HEK293T (cell line): ENCODE results near the gene EYS.

ENCODE experiments used
- CTCF ChIA-PET: fragments of 350-600 bp; formaldehyde crosslinking; extraction: SDS; loops from one replicate; lab custom pipeline; 2021; ENCODE audit warnings: antibody characterized with exemption, inconsistent platforms; lab: Yijun Ruan, JAX
- POLR2A ChIA-PET: fragments of 350-600 bp; formaldehyde crosslinking; extraction: SDS; loops from one replicate; lab custom pipeline; 2020; ENCODE audit warnings: antibody characterized with exemption, inconsistent platforms; lab: Yijun Ruan, JAX
- DNase-seq: peaks from one replicate; pipeline ENCODE4 v3.0.0; 2012; ENCODE audit warnings: mixed read lengths; ENCODE audit errors: extremely low spot score
- ARNT ChIP-seq: fragments of 450-650 bp; IDR thresholded peaks from 2 replicates; pipeline ENCODE4 v1.6.1; 2017; ENCODE audit warnings: mild to moderate bottlenecking
- BHLHE40 ChIP-seq: fragments of 450-650 bp; IDR thresholded peaks from 2 replicates; pipeline ENCODE4 v1.6.1; 2016; ENCODE audit warnings: mild to moderate bottlenecking, moderate library complexity, borderline replicate concordance
- CTBP1 ChIP-seq: fragments of 450-650 bp; IDR thresholded peaks from 2 replicates; pipeline ENCODE4 v1.6.1; 2016; ENCODE audit warnings: borderline replicate concordance
- ELF4 ChIP-seq: fragments of 450-650 bp; IDR thresholded peaks from 2 replicates; pipeline ENCODE4 v1.6.1; 2017; ENCODE audit warnings: antibody characterized with exemption
- FOXA1 ChIP-seq: fragments of 450-650 bp; IDR thresholded peaks from 2 replicates; pipeline ENCODE4 v1.6.1; 2016; ENCODE audit warnings: mild to moderate bottlenecking
- FOXK2 ChIP-seq: fragments of 450-650 bp; IDR thresholded peaks from 2 replicates; pipeline ENCODE4 v1.6.1; 2016; ENCODE audit warnings: mild to moderate bottlenecking
- FOXM1 ChIP-seq: fragments of 450-650 bp; IDR thresholded peaks from 2 replicates; pipeline ENCODE4 v1.6.1; 2017; ENCODE audit warnings: mild to moderate bottlenecking, borderline replicate concordance
- HDGF ChIP-seq: fragments of 450-650 bp; IDR thresholded peaks from 2 replicates; pipeline ENCODE4 v1.6.1; 2017; ENCODE audit warnings: antibody characterized with exemption, borderline replicate concordance
- L3MBTL2 ChIP-seq: fragments of 450-650 bp; conservative IDR thresholded peaks from 2 replicates; pipeline ENCODE4 v1.6.1; 2016; ENCODE audit warnings: mild to moderate bottlenecking
- LEF1 ChIP-seq: fragments of 450-650 bp; IDR thresholded peaks from 2 replicates; pipeline ENCODE4 v1.6.1; 2017; ENCODE audit warnings: mild to moderate bottlenecking, borderline replicate concordance
- NFRKB ChIP-seq: fragments of 450-650 bp; IDR thresholded peaks from 2 replicates; pipeline ENCODE4 v1.6.1; 2016; ENCODE audit warnings: mild to moderate bottlenecking, moderate library complexity
- SP1 ChIP-seq: fragments of 450-650 bp; IDR thresholded peaks from 2 replicates; pipeline ENCODE4 v1.6.1; 2017
- SUZ12 ChIP-seq: fragments of 450-650 bp; IDR thresholded peaks from 2 replicates; pipeline ENCODE4 v1.6.1; 2016; ENCODE audit warnings: mild to moderate bottlenecking
- TARDBP ChIP-seq: fragments of 450-650 bp; IDR thresholded peaks from 2 replicates; pipeline ENCODE4 v1.6.1; 2016
- ZNF384 ChIP-seq: fragments of 450-650 bp; IDR thresholded peaks from 2 replicates; pipeline ENCODE4 v1.6.1; 2016
- TF ChIP-seq, protein P1 (sequence below): fragments of 450-650 bp; IDR thresholded peaks from 2 replicates; pipeline ENCODE4 v1.6.1; 2016

The EYS gene

DNA sequence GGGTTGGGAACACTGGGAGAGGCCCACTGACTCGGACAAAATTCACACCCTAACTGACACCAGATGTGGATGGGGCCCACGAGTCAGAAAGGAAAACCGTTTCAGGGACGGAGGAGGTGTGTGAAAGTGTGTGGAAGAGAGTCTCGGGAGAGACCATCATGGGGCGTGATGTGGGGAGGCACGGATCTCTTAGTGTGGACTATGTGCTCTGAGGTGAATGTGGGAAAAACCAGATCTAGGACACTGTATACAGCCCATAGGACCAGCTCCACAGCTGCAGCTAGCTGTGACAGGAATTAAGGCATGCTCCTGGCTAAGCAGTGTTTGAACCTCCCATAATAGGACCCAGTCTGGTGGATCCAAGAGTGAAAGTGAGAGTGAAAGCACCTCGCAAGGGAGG, 1380.1 kb downstream of the EYS start:
- POLR2A ChIA-PET: no interaction called here
- CTCF ChIA-PET: no interaction called here
- TF ChIP-seq LEF1: no peak
- no peak for TF ChIP-seq L3MBTL2
- TF ChIP-seq ELF4: no peak
- TF ChIP-seq FOXM1: no peak
- TF ChIP-seq FOXK2: no peak
- TF ChIP-seq SP1: no peak
- no peak for TF ChIP-seq SUZ12
- TF ChIP-seq, protein P1, sequence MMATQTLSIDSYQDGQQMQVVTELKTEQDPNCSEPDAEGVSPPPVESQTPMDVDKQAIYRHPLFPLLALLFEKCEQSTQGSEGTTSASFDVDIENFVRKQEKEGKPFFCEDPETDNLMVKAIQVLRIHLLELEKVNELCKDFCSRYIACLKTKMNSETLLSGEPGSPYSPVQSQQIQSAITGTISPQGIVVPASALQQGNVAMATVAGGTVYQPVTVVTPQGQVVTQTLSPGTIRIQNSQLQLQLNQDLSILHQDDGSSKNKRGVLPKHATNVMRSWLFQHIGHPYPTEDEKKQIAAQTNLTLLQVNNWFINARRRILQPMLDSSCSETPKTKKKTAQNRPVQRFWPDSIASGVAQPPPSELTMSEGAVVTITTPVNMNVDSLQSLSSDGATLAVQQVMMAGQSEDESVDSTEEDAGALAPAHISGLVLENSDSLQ: no peak
- TF ChIP-seq NFRKB: no peak
- no peak for TF ChIP-seq CTBP1
- TF ChIP-seq TARDBP: no peak
- no peak for TF ChIP-seq HDGF
- no peak for TF ChIP-seq FOXA1
- no peak for TF ChIP-seq ZNF384
- no peak for TF ChIP-seq BHLHE40
- DNase-seq: no peak

DNA sequence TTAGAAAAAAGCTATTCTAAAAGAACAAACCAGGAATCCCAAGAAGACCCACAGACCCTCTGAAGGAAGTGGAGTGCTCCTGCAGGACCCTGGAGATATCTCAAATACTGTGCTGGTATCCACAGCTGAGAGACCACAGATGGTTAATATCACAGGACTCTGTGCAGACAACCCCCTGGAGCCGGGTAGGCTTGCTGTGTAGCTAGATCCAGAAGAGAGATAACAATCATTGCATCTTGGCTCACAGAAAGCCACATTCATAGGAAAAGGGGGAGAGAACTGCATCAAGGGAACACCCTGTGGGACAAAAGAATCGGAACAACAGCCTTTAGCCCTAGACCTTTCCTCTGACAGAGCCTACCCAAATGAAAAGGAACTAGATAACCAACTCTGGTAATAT, 1381.9 kb downstream of the EYS start:
- CTCF ChIA-PET: no interaction called here

DNA sequence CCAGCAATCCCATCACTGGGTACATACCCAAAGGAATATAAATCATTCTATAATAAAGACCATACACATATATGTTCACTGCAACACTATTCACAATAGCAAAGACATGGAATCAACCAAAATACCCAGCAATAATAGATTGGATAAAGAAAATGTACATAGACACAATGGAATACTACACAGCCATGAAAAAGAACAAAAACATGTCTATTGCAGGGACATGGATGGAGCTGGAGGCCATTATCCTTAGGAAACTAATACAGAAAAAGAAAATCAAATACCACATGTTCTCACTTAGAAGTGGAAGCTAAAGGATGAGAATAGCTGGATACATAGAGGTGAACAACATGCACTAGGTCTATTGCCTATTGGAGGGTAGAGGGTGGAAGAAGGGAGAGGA, 1396.8 kb downstream of the EYS start:
- ChIA-PET CTCF (no interaction called here), POLR2A (no interaction called here)
- no peak for DNase-seq
- no peak for TF ChIP-seq NFRKB
- no peak for TF ChIP-seq SP1
- TF ChIP-seq ZNF384: no peak
- no peak for TF ChIP-seq ELF4
- TF ChIP-seq, protein P1: no peak
- TF ChIP-seq HDGF: no peak
- no peak for TF ChIP-seq CTBP1
- TF ChIP-seq SUZ12: no peak
- no peak for TF ChIP-seq TARDBP
- no peak for TF ChIP-seq LEF1
- TF ChIP-seq FOXM1: no peak
- no peak for TF ChIP-seq FOXK2
- TF ChIP-seq L3MBTL2: no peak
- TF ChIP-seq ARNT: no peak

More for the DNA sequence above, 1381.9 kb downstream of the EYS start:
- DNase-seq: no peak
- POLR2A ChIA-PET: no interaction called here
- TF ChIP-seq CTBP1 (no peak), LEF1 (no peak)

DNA sequence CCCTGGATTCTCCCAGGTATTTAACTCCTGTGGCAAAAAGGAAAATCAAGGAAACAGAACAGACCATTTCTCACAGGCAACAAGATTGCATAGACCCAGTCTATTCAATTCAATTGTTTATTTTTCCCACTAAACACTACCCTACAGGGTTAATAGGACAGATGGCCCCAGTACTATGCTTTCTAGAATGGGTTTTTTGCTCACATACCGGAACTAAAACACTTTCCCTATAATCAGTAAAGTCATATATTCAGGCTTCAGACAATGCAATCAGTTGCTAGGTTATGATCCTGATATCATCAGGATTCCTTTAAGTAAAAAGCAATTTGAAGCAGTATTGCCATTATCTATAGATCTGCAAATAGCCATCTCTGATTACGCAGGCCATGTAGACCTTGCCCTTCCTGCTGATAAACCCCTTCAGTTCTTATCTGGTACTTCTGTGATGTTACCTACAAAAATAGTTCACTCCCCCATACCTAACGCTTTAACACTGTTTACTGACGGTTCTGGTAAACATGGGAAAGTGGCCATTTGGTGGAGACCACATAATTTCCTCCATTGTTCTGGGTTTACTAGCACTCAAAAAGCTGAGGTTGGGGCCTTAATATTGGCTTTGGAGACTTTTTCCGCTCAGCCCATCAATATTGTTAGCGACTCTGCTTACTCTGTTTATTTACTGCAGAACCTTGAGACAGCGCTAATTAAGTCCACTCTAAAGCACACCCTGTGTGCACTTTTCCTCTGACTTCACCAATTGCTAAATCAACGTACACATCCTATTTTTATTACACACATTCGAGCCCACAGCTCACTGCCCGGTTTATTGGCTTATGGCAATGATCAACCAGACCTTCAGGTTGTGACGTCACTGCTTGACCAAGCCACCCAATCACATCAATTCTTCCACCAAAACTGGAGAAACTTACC, 1405.5 kb downstream of the EYS start:
- no peak for DNase-seq
- ChIA-PET CTCF (no interaction called here), POLR2A (no interaction called here)
- no peak for TF ChIP-seq ARNT

DNA sequence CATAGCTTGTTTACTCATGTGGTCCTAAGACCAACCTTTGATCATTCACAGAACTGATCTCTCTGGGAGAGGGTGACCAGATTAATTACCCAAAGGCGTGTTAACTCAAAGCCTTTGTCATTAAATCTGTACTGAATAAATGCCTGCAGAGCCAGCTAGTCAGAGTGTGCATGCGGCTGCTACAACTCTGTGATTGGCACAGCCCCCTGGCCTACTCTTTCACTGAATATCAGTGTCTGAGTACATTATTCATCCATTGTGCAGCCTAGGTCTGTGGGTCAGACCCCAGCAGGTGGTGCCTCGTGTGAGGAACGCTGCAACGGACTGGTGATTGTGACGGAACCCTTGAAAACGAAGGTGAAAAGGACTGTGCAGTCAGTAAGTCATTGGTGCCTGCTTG, 1407.8 kb downstream of the EYS start:
- no peak for DNase-seq
- ChIA-PET POLR2A (no interaction called here), CTCF (no interaction called here)
- no peak for TF ChIP-seq LEF1
- no peak for TF ChIP-seq SUZ12
- TF ChIP-seq TARDBP: no peak
- TF ChIP-seq NFRKB: no peak
- no peak for TF ChIP-seq SP1
- TF ChIP-seq HDGF: no peak
- TF ChIP-seq FOXK2: no peak
- TF ChIP-seq FOXA1: no peak
- no peak for TF ChIP-seq FOXM1
- TF ChIP-seq ZNF384: no peak
- TF ChIP-seq, protein P1: no peak
- TF ChIP-seq BHLHE40: no peak

DNA sequence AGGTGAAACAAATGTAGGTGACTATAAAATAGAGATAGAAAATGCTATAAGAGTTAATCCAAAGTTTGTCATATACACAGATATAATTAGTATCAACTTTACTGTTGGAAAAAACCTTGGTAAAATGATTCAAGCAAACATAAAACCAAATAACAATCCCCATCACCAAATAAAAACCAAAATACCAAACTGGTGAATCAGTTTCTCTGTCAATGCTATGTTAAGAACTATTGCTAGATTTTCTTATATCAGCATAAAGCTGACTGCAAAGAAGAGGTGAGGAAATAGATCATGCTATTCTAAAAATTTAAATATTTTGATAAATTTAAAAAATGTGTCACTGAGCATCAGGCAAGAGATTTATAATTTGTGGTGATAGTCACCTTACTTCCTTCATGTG, 1413.0 kb downstream of the EYS start:
- POLR2A ChIA-PET: no interaction called here
- TF ChIP-seq FOXA1: no peak
- no peak for TF ChIP-seq ELF4
- no peak for TF ChIP-seq LEF1
- TF ChIP-seq, protein P1: no peak
- no peak for TF ChIP-seq ZNF384
- TF ChIP-seq L3MBTL2: no peak
- no peak for TF ChIP-seq TARDBP
- no peak for TF ChIP-seq HDGF
- no peak for TF ChIP-seq FOXK2
- TF ChIP-seq ARNT: no peak
- TF ChIP-seq CTBP1: no peak
- CTCF ChIA-PET: no interaction called here
- DNase-seq: no peak
